Osteoblast (primary cell): ENCODE measurements around the gene TBATA. TPM values are rescaled to one million over a fixed set of nuclear protein-coding genes. Genes with fewer than 3 reads are reported as not detected.

Experiments
- DNase-seq: peaks from one replicate; pipeline ENCODE4 v3.0.0; 2011; ENCODE audit warnings: low spot score, mixed read lengths; ENCODE audit not compliant: insufficient read length; ENCODE audit errors: missing footprints
- H2AFZ ChIP-seq: 2 replicates; pipeline ENCODE4 v1.6.0; 2011; ENCODE audit warnings: mild to moderate bottlenecking, low read length
- H3K27ac ChIP-seq: 2 replicates; pipeline ENCODE4 v1.5.1; 2011; ENCODE audit warnings: mild to moderate bottlenecking, low read depth, low read length, moderate library complexity
- H3K27me3 ChIP-seq: 2 replicates; pipeline ENCODE4 v1.6.0; 2012; ENCODE audit warnings: mild to moderate bottlenecking, control low read depth, inconsistent platforms, low read length, moderate library complexity; ENCODE audit not compliant: insufficient read depth
- H3K36me3 ChIP-seq: 2 replicates; pipeline ENCODE4 v1.5.1; 2011; ENCODE audit warnings: mild to moderate bottlenecking, low read length, control low read depth, moderate library complexity; ENCODE audit not compliant: insufficient read depth
- H3K4me1 ChIP-seq: 2 replicates; pipeline ENCODE4 v1.5.1; 2011; ENCODE audit warnings: mild to moderate bottlenecking, low read length, control low read depth, moderate library complexity; ENCODE audit not compliant: insufficient read depth
- H3K4me2 ChIP-seq: 2 replicates; pipeline ENCODE4 v1.6.0; 2011; ENCODE audit warnings: mild to moderate bottlenecking, low read length; ENCODE audit not compliant: insufficient read depth
- H3K4me3 ChIP-seq: fragments of 200-600 bp; sonication (generic); 3 replicates; pipeline ENCODE4 v1.5.1; 2012; ENCODE audit warnings: mild to moderate bottlenecking, low read length, inconsistent platforms; ENCODE audit not compliant: insufficient read depth
- H3K79me2 ChIP-seq: 2 replicates; pipeline ENCODE4 v1.6.0; 2012; ENCODE audit warnings: mild to moderate bottlenecking, low read length, control low read depth, inconsistent platforms; ENCODE audit not compliant: insufficient read depth
- H3K9me3 ChIP-seq: 2 replicates; pipeline ENCODE4 v1.5.1; 2011; ENCODE audit warnings: low read depth, low read length, control low read depth
- H4K20me1 ChIP-seq: 2 replicates; pipeline ENCODE4 v1.6.0; 2012; ENCODE audit warnings: mild to moderate bottlenecking, low read length, control low read depth; ENCODE audit not compliant: insufficient read depth
- total RNA-seq: library from RNA; depleted of rRNA; stranded (reverse); fragments of >200 nt; gene quantifications from 2 replicates; pipeline ENCODE4 v1.2.3, GENCODE V29; 2012
- TF ChIP-seq, protein P1 (sequence below): IDR thresholded peaks from 2 replicates; pipeline ENCODE4 v1.5.1; 2011; ENCODE audit warnings: mild to moderate bottlenecking, low read depth, low read length, moderate library complexity; ENCODE audit errors: extremely low read depth

TBATA gene
- total RNA-seq, 1 donor = not detected

GRCh38 chr10:70820976-70821750, 36.0 kb upstream of the TBATA start:
- Histone ChIP-seq H3K36me3 (peaks cover 37% of the 10 kb centered on the region), H2AFZ (no peak overlapping the region), H3K27me3 (no peaks in the 10 kb centered on the region), H3K4me3 (no peak overlapping the region), H4K20me1 (peaks cover 8% of the 10 kb centered on the region), H3K4me2 (no peak overlapping the region), H3K27ac (no peak overlapping the region), H3K4me1 (peaks cover 5% of the 10 kb centered on the region), H3K79me2 (peaks cover 51% of the 10 kb centered on the region), H3K9me3 (no peaks in the 10 kb centered on the region)
- DNase-seq = peak; percentile 71
- TF ChIP-seq, protein P1, sequence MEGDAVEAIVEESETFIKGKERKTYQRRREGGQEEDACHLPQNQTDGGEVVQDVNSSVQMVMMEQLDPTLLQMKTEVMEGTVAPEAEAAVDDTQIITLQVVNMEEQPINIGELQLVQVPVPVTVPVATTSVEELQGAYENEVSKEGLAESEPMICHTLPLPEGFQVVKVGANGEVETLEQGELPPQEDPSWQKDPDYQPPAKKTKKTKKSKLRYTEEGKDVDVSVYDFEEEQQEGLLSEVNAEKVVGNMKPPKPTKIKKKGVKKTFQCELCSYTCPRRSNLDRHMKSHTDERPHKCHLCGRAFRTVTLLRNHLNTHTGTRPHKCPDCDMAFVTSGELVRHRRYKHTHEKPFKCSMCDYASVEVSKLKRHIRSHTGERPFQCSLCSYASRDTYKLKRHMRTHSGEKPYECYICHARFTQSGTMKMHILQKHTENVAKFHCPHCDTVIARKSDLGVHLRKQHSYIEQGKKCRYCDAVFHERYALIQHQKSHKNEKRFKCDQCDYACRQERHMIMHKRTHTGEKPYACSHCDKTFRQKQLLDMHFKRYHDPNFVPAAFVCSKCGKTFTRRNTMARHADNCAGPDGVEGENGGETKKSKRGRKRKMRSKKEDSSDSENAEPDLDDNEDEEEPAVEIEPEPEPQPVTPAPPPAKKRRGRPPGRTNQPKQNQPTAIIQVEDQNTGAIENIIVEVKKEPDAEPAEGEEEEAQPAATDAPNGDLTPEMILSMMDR = no peak

- peak overlapping the region; percentile 94 for H3K4me3 ChIP-seq
- peaks cover 3% of the 10 kb centered on the region for H4K20me1 ChIP-seq
- peaks cover 22% of the 10 kb centered on the region for H3K36me3 ChIP-seq
- no peaks in the 10 kb centered on the region for H3K9me3 ChIP-seq
- H3K27me3 ChIP-seq = no peaks in the 10 kb centered on the region
- H3K4me2 ChIP-seq = peak overlapping the region; percentile 94
- peak overlapping the region; percentile 75 for H3K27ac ChIP-seq
- H3K4me1 ChIP-seq = peaks cover 5% of the 10 kb centered on the region
- DNase-seq = peak; percentile 98
- H3K79me2 ChIP-seq = peaks cover 36% of the 10 kb centered on the region
- H2AFZ ChIP-seq = peak overlapping the region; percentile 88
- TF ChIP-seq, protein P1 = no peak
These were observed 31.2 kb upstream of the TBATA start for GRCh38 chr10:70816220-70816894.

DNA sequence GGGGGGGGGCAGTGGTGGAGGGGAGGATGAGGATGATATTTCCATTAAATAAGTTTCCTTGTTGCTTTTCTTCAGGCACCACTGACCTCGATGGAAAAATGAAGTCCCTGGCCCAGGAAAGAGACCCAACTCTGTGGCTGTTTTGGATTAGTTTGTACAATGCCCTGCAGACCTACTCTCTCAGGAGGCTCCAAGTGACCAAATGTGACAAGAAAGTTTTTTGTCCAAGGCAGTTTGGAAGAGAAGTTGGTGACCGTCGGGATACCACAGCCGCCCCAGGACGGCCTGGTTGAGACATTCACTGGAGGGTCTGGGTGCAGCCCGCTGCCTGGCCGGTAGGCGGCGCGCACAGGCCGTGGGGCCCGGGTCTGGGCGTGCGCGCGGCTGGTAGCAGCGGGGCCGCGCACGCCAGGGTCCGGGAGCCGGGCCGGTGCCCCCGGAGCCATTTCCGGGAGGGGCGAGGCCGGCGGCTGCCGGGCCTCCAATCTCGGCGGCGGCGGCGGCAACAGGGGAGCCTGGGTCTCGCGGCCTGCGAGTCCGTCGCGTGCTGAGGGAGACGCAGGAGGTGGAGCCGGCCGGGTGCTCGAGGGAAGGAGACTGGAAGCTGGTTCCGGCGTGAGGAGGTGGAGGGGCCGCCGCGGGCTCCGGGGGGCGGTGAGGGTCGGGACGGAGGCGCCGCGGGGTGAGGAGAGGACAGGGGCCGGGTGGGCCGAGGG, 30.5 kb upstream of the TBATA start, which contains the start of gene SGPL1:
Gene SGPL1 (plus strand): TSS at position 445 of the 716 bp plus-strand sequence. CDS start 906 bp downstream, outside the sequence.
- Histone ChIP-seq H3K27me3 (no peaks in the 10 kb centered on the region), H3K36me3 (peaks cover 18% of the 10 kb centered on the region), H3K9me3 (no peaks in the 10 kb centered on the region), H2AFZ (peak within 1 kb of the TSS; percentile 90), H4K20me1 (peaks cover 3% of the 10 kb centered on the region), H3K4me2 (peak within 1 kb of the TSS; percentile 94), H3K79me2 (peaks cover 29% of the 10 kb centered on the region), H3K4me1 (peaks cover 5% of the 10 kb centered on the region), H3K4me3 (peak within 1 kb of the TSS; percentile 94), H3K27ac (peak within 1 kb of the TSS; percentile 75)
- TF ChIP-seq, protein P1 = peak; percentile 80
- peak; percentile 99 for DNase-seq

DNA sequence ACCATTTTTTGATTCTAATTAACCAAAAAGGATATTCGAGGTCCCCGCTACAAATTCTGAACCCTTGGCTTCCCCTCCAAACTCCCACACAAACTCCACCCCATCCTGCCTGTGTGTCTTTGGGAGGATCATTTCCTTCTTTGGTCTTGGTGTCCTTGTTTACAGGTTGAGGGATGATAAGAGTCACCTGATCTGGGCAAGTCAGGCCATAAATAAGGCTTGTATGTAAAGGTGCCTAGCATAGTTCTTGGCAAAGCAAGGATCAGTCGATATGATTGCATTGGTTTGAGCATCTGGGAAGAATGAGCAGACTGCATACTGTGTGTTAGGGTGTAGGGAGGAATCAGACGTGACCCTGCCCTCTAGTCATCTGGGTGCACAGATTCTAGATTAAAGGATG, 28.9 kb upstream of the TBATA start:
- H3K27ac ChIP-seq = no peak overlapping the region
- no peaks in the 10 kb centered on the region for H3K9me3 ChIP-seq
- DNase-seq = no peak
- no peak overlapping the region for H3K4me2 ChIP-seq
- no peak overlapping the region for H2AFZ ChIP-seq
- peaks cover 5% of the 10 kb centered on the region for H3K4me1 ChIP-seq
- no peaks in the 10 kb centered on the region for H3K27me3 ChIP-seq
- peaks cover 2% of the 10 kb centered on the region for H4K20me1 ChIP-seq
- peaks cover 20% of the 10 kb centered on the region for H3K79me2 ChIP-seq
- TF ChIP-seq, protein P1 = no peak
- no peak overlapping the region for H3K4me3 ChIP-seq
- H3K36me3 ChIP-seq = peaks cover 9% of the 10 kb centered on the region
